COLO668 (cell line): ENCODE data around the gene TEKT5.
"Not testable (repeated sequence)": the region's sequence is repeated elsewhere in the genome, so short reads cannot be mapped to it uniquely, and the experiment has no call there.

Experiments
- DNase-seq: peaks from one replicate; lab custom pipeline; 2025; ENCODE audit not compliant: unreplicated experiment; lab: John Stamatoyannopoulos, UW

The TEKT5 gene

GRCh38 chr16:10694830-10695229, at the start of gene TEKT5:
TEKT5 (minus strand) TSS chr16:10694930; CDS start chr16:10694873, 57 bp downstream.
- DNase-seq = no peak

- peak; percentile 95 for DNase-seq
Measured at GRCh38 chr16:10743610-10744369, 49.1 kb upstream of the TEKT5 start, which contains the start of gene NUBP1. NUBP1 (plus strand) TSS chr16:10743842; CDS start chr16:10743864, 22 bp downstream.

GRCh38 chr16:10743227-10743609, 48.5 kb upstream of the TEKT5 start:
- DNase-seq = no peak

- peak; percentile 2 for DNase-seq
Measured at GRCh38 chr16:10741844-10742243, 47.1 kb upstream of the TEKT5 start.

GRCh38 chr16:10741249-10741648, 46.5 kb upstream of the TEKT5 start:
- DNase-seq = not testable (repeated sequence)

- DNase-seq = no peak
Measured at GRCh38 chr16:10740845-10741208, 46.1 kb upstream of the TEKT5 start.

GRCh38 chr16:10740000-10740844, 45.5 kb upstream of the TEKT5 start:
- DNase-seq = no peak

GRCh38 chr16:10738231-10739077, 43.7 kb upstream of the TEKT5 start:
- no peak for DNase-seq

GRCh38 chr16:10737068-10737625, 42.4 kb upstream of the TEKT5 start:
- DNase-seq = peak; percentile 38

GRCh38 chr16:10731790-10732189, 37.1 kb upstream of the TEKT5 start:
- DNase-seq = no peak

- peak; percentile 42 for DNase-seq
Measured at GRCh38 chr16:10729104-10730048, 34.6 kb upstream of the TEKT5 start.

GRCh38 chr16:10728003-10728887, 33.5 kb upstream of the TEKT5 start:
- no peak for DNase-seq

- DNase-seq = no peak
Measured at GRCh38 chr16:10708969-10709368, 14.2 kb upstream of the TEKT5 start.

GRCh38 chr16:10699756-10700155, 5.0 kb upstream of the TEKT5 start:
- DNase-seq = no peak

GRCh38 chr16:10694306-10694705, 424 bp downstream of the TEKT5 start:
- no peak for DNase-seq

- DNase-seq = no peak
Measured at GRCh38 chr16:10693889-10694288, 841 bp downstream of the TEKT5 start.

- no peak for DNase-seq
Measured at GRCh38 chr16:10692470-10692869, 2.3 kb downstream of the TEKT5 start.

- DNase-seq = no peak
Measured at GRCh38 chr16:10688726-10689125, 6.0 kb downstream of the TEKT5 start.

- no peak for DNase-seq
Measured at GRCh38 chr16:10688291-10688690, 6.4 kb downstream of the TEKT5 start.
